H1 (cell line): ENCODE measurements around the gene TFPT. TPM values are rescaled to one million over a fixed set of nuclear protein-coding genes. Genes with fewer than 3 reads are reported as not detected.

Experiments used
- ASH2L ChIP-seq: fragments of 200-600, 300-600 bp; sonication (generic); IDR thresholded peaks from one replicate; pipeline ENCODE4 v1.7.1; 2017; ENCODE audit warnings: low read length
- CHD7 ChIP-seq: fragments of 300-600 bp; sonication (generic); IDR thresholded peaks from 2 replicates; pipeline ENCODE4 v1.7.1; 2012; ENCODE audit warnings: low read length, moderate library complexity, mild to moderate bottlenecking, inconsistent platforms; ENCODE audit not compliant: insufficient replicate concordance
- CTBP2 ChIP-seq: IDR thresholded peaks from 2 replicates; pipeline ENCODE4 v1.7.0; 2011; ENCODE audit warnings: borderline replicate concordance, mild to moderate bottlenecking, moderate library complexity, mixed read lengths, low read length; ENCODE audit not compliant: insufficient read depth, insufficient read length
- JUN ChIP-seq: IDR thresholded peaks from 2 replicates; pipeline ENCODE4 v1.6.1; 2011; ENCODE audit warnings: low read depth, mild to moderate bottlenecking, improper control_type of control experiment, low read length
- MAFK ChIP-seq: IDR thresholded peaks from 2 replicates; pipeline ENCODE4 v1.6.1; 2012; ENCODE audit warnings: low read depth, mild to moderate bottlenecking, improper control_type of control experiment, low read length
- SP2 ChIP-seq: IDR thresholded peaks from 2 replicates; pipeline ENCODE4 v1.6.1; 2012; ENCODE audit warnings: mild to moderate bottlenecking, low read length, inconsistent platforms
- TAF1 ChIP-seq: IDR thresholded peaks from 2 replicates; pipeline ENCODE4 v1.6.1; 2011; ENCODE audit warnings: mild to moderate bottlenecking, low read depth, low read length
- polyA plus RNA-seq, 7 experiments: library from polyadenylated mRNA; depleted of rRNA in 3 of 7; stranded (reverse) in 5 of 7; unstranded in 2 of 7; fragments of >200 nt in 5 of 7; fragments of 200-250 nt in 2 of 7; gene quantifications; 1 replicate in 5 of 7; 2 replicates in 1 of 7; 4 replicates in 1 of 7; pipeline versions ENCODE4 v1.2.1 to v1.2.3, GENCODE V29; 2011 to 2013; ENCODE audit warnings: missing spikeins in 2 of 7, mixed read lengths in 2 of 7
- total RNA-seq: library from RNA; stranded (reverse); fragmentation: NEBNext Ultra II Directional; extraction: Animal tissue kit (Norgen Biotek cat#: 25700); gene quantifications from 2 replicates; pipeline ENCODE4 v1.2.1, GENCODE V29; 2021

Gene TFPT
- total and polyA plus RNA-seq, 2 of the 8 experiments (the other 6 are each of a cell fraction or from before 2014, with no cell fraction given) = 10.4 to 17.7 TPM

GRCh38 chr19:54160854-54161253, 45.4 kb upstream of the TFPT start (continued):
- TF ChIP-seq TAF1 = no peak
- TF ChIP-seq CTBP2 = no peak
- TF ChIP-seq ASH2L = no peak
- no peak for TF ChIP-seq CHD7
- TF ChIP-seq JUN = no peak
- TF ChIP-seq SP2 = no peak
- no peak for TF ChIP-seq MAFK
